ENCODE results near the gene GPC6.

GPC6 gene

DNA sequence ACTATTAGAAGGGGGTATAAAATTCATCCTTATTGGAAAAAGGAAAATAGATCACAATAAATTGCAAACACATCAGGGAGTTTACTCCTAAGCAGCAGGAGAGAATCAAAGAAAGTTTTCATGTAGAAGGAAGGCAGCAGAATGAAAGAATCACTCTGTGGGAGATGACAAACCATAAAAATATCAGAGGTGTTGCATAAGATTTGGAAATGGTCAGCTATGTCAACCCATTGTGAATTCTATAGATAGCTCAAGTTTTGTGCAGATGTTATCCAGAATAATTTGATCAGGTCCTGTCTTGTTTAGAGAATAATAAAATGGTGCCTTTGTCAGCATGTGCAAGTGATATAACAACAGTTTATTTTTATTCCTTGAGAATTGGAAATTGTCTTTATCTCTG is 630.5 kb downstream of the GPC6 start:
- Histone ChIP-seq H3K4me3 (ENCODE audit: low read length) (no peak overlapping the region), H3K9ac (ENCODE audit: low read length) (no peak overlapping the region), H3F3A (ENCODE audit: insufficient read depth, low read length) (no peaks in the 10 kb centered on the region), H3K4me1 (ENCODE audit: low read length) (no peaks in the 10 kb centered on the region), H2AFZ (ENCODE audit: low read length) (no peak overlapping the region), H3K27ac (ENCODE audit: low read length) (no peak overlapping the region), H3K36me3 (replicated peaks; ENCODE audit: insufficient read depth, low read length) (no peaks in the 10 kb centered on the region), H3K4me2 (ENCODE audit: low read depth, low read length) (no peak overlapping the region), H3K9me3 (replicated peaks; ENCODE audit: insufficient read depth, low read length) (no peaks in the 10 kb centered on the region), H3K79me2 (ENCODE audit: low read length) (no peaks in the 10 kb centered on the region), H3K27me3 (replicated peaks; ENCODE audit: insufficient read depth, low read length) (no peaks in the 10 kb centered on the region), H3K9me2 (replicated peaks; ENCODE audit: insufficient read depth, low read length) (no peaks in the 10 kb centered on the region), H4K20me1 (ENCODE audit: insufficient read depth, low read length) (no peaks in the 10 kb centered on the region)
- no peak for TF ChIP-seq EZH2 (optimal IDR thresholded peaks at IDR 0.05; ENCODE audit: low read depth, low read length)
- TF ChIP-seq, protein P1, sequence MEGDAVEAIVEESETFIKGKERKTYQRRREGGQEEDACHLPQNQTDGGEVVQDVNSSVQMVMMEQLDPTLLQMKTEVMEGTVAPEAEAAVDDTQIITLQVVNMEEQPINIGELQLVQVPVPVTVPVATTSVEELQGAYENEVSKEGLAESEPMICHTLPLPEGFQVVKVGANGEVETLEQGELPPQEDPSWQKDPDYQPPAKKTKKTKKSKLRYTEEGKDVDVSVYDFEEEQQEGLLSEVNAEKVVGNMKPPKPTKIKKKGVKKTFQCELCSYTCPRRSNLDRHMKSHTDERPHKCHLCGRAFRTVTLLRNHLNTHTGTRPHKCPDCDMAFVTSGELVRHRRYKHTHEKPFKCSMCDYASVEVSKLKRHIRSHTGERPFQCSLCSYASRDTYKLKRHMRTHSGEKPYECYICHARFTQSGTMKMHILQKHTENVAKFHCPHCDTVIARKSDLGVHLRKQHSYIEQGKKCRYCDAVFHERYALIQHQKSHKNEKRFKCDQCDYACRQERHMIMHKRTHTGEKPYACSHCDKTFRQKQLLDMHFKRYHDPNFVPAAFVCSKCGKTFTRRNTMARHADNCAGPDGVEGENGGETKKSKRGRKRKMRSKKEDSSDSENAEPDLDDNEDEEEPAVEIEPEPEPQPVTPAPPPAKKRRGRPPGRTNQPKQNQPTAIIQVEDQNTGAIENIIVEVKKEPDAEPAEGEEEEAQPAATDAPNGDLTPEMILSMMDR (IDR thresholded peaks at IDR 0.05; ENCODE audit: low read length), result no peak
- no peak for TF ChIP-seq EZH2phosphoT487 (IDR thresholded peaks at IDR 0.05; ENCODE audit: low read length)
- no peak for DNase-seq

DNA sequence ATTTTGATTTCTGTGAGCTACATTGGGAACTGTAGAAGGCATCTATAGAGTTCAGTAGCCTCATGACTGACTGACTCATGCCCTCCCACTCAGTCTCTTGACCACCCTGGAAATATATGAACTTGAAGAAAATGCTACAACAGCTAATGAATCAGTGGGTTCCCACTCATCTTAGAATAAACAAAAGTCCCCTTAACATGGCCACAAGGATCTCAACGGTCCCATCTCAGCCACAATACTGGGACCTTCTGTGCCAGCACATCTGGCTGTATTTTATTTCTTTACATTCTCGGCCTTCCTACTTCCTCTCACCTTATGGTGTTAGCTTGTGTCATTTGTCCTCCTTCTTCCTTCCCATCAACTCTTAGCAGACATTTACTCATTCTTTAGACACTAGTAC is 633.1 kb downstream of the GPC6 start:
- Histone ChIP-seq H3K4me2 (ENCODE audit: low read depth, low read length) (no peak overlapping the region), H3K4me1 (ENCODE audit: low read length) (no peaks in the 10 kb centered on the region), H3F3A (ENCODE audit: insufficient read depth, low read length) (no peaks in the 10 kb centered on the region), H3K27ac (ENCODE audit: low read length) (no peak overlapping the region), H3K36me3 (replicated peaks; ENCODE audit: insufficient read depth, low read length) (no peaks in the 10 kb centered on the region), H3K79me2 (ENCODE audit: low read length) (no peaks in the 10 kb centered on the region), H3K9me2 (replicated peaks; ENCODE audit: insufficient read depth, low read length) (no peaks in the 10 kb centered on the region), H2AFZ (ENCODE audit: low read length) (no peak overlapping the region), H3K9ac (ENCODE audit: low read length) (no peak overlapping the region), H3K9me3 (replicated peaks; ENCODE audit: insufficient read depth, low read length) (no peaks in the 10 kb centered on the region), H3K4me3 (ENCODE audit: low read length) (no peak overlapping the region), H4K20me1 (ENCODE audit: insufficient read depth, low read length) (no peaks in the 10 kb centered on the region), H3K27me3 (replicated peaks; ENCODE audit: insufficient read depth, low read length) (no peaks in the 10 kb centered on the region)
- no peak for TF ChIP-seq EZH2 (optimal IDR thresholded peaks at IDR 0.05; ENCODE audit: low read depth, low read length)
- TF ChIP-seq, protein P1 (IDR thresholded peaks at IDR 0.05; ENCODE audit: low read length), result no peak
- TF ChIP-seq EZH2phosphoT487 (IDR thresholded peaks at IDR 0.05; ENCODE audit: low read length), result no peak
- DNase-seq, result no peak

DNA sequence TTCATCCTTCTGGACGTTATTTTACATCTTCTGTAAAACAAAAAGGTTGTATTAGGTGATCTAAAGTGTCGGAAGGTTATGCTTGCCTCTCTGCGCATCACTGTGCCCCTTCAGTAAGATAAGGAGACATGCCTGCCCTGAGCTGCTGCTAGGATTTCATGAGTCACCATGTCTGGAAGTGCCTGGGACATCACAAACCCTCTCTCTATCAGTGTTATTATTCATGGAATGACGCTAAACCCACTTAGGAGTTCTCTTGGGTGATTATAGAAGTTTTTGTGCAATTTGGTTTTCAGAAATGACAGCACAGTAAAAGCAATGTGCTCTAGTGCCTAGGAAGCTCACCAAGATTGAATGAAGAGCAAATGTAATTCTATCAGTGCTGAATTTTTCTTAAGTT is 635.2 kb downstream of the GPC6 start:
- Histone ChIP-seq H3K27ac (ENCODE audit: low read length) (no peak overlapping the region), H3K4me2 (ENCODE audit: low read depth, low read length) (no peak overlapping the region), H3K36me3 (replicated peaks; ENCODE audit: insufficient read depth, low read length) (no peaks in the 10 kb centered on the region), H2AFZ (ENCODE audit: low read length) (no peak overlapping the region), H3F3A (ENCODE audit: insufficient read depth, low read length) (no peaks in the 10 kb centered on the region), H3K9me3 (replicated peaks; ENCODE audit: insufficient read depth, low read length) (no peaks in the 10 kb centered on the region), H3K4me3 (ENCODE audit: low read length) (no peak overlapping the region), H4K20me1 (ENCODE audit: insufficient read depth, low read length) (no peaks in the 10 kb centered on the region), H3K4me1 (ENCODE audit: low read length) (no peaks in the 10 kb centered on the region), H3K9me2 (replicated peaks; ENCODE audit: insufficient read depth, low read length) (no peaks in the 10 kb centered on the region), H3K79me2 (ENCODE audit: low read length) (no peaks in the 10 kb centered on the region), H3K9ac (ENCODE audit: low read length) (no peak overlapping the region), H3K27me3 (replicated peaks; ENCODE audit: insufficient read depth, low read length) (no peaks in the 10 kb centered on the region)
- DNase-seq, result no peak
- TF ChIP-seq EZH2phosphoT487 (IDR thresholded peaks at IDR 0.05; ENCODE audit: low read length) (no peak), EZH2 (optimal IDR thresholded peaks at IDR 0.05; ENCODE audit: low read depth, low read length) (no peak)
- TF ChIP-seq, protein P1 (IDR thresholded peaks at IDR 0.05; ENCODE audit: low read length), result no peak
